HG02588 (cell line): ENCODE measurements around the gene PIP5KL1.
A peak's percentile ranks its signal among the peaks of the same experiment; 100 is the strongest.

Source experiments
- ATAC-seq: cut with Tn5 transposase; IDR thresholded peaks from one replicate; pipeline ENCODE4 v1.9.1; 2021; ENCODE audit warnings: mild to moderate bottlenecking, moderate library complexity; ENCODE audit not compliant: unreplicated experiment

The PIP5KL1 gene

DNA sequence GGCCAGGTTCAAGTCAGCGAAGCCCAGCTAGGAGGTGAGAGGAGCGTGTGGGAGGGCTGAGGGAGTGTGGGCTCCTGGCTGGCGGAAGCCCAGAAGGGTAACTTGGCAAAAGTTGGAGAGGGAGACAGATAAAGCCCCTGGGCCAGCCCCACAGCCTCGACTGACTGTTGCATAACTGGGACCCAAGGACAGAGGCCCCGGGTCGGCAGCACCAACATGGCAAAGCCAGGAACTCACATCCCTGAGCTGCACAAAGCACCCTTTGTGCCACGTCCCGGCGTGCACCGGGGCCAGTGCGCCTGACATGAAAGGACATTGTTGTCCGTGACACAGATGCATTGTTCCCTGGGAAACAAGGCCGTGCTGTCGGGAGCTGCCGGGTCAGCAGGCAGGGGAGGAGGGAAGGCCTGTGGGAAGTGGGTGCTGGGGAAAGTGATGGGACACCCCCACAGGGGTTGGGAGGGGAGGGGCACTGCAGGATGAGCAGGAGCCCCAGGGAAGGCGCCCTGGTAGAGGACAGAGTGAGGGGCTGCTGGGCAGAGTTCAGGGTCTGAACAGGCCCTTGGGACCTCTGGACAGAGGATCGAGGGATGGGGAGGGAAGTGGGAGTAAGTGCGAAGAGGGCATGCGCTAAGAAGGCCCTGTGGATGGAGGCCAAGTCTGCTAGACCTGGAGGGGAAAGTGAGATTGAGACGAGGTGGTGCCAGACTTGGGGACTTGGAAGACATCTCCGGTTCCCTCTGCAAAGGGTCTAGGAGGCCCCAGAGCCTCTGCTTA is 20.1 kb upstream of the PIP5KL1 start:
- no peak for ATAC-seq

DNA sequence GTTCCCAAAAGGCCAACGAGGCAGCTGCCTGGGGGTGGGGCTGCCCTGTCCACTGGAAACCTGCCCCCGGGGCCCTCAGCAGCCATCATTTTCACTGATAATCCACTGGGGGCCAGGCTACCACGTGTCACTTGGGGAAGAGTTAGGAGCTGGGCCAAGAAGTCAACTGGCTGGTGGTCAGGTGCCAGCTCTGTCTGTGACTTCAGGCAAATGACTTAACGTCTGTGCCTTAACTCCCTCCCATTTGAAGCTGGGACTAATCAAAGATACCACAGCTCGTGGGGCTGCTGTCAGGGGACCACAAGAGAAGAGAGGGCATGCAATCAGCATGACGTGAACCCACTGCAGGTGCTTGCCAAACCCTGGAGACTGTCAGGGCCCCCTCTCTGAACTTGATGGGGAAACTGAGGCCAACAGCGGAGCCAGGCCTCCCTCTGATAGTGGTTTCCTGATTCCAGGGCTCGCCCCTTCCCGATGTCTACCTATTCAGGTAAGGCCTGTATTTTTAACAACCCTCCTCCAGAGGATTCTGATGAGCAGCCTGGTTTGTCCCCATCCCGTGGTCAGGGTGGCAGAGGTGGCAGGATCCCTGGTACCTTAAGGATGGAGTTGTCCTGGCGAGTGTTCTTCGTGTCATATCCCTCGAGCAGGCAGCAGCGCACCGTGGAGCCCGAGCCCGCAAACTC is 19.4 kb upstream of the PIP5KL1 start:
- no peak for ATAC-seq

DNA sequence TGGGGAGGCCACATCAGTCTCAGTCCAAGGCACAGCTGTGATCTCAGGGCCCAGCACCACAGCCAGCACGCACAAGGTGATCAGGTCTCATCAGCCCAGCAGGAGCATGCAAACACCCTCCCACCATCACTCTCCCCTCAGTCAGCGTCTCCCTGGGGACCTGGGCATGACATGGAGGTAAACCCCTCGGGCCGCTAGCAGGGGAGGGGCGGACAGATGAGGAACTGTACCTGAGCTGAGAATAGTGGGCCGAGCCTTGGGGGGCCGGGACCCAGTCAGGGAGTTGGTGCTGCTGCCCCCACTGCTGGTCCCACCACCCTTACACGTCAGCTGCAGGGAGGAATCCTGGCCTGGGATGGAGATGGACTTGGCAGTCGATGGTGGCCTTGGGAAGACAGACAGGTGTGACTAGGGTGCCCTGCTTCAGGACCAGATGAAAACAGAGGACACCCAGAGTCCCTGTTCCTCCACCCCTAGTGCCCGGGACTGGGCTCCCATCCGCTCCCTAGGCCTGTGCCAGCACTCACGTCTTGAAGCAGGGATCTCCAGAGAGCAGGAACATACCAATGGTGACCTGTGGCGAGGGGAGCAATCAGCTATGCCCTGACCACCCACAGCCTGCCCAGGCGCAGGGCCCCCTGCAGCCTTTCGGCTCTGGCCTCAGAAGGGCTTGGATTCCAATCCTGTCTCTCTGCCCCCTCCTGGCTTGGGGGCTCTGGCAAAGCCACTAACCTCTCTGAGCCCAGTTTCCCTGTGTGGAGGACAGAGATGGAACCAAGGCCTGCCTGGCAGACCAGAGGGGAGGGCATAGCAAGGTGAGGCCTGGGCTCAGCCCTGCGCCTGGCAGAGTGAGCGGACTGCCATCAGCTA is 17.5 kb upstream of the PIP5KL1 start:
- no peak for ATAC-seq

GRCh38 chr9:127946728-127947127 is 16.2 kb upstream of the PIP5KL1 start:
- no peak for ATAC-seq

GRCh38 chr9:127945942-127946341 is 15.4 kb upstream of the PIP5KL1 start:
- ATAC-seq, result no peak

GRCh38 chr9:127945338-127945737 is 14.8 kb upstream of the PIP5KL1 start:
- no peak for ATAC-seq

- no peak for ATAC-seq
Observed at GRCh38 chr9:127944586-127945218, 14.1 kb upstream of the PIP5KL1 start.

DNA sequence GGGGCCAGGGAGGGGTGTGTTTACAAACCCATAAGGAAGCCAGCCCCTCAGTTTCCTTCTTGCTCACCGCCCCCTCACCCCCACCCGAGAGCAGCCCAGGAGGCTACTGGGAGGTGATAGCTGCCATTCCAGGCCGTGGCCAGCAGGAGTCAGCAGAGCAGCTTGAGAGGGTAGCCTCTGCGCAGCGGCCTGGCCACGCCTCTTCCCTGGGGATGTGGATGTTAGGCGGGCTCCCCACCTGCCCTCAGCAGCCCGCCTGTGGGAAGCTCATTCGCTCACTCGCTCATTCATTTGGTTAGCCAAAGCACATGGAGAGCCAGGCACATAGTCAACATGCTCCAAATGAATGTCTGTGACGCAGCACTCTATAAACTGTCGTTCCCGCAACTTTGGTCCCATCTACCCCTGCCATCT is 13.2 kb upstream of the PIP5KL1 start:
- ATAC-seq, result peak; percentile 56

DNA sequence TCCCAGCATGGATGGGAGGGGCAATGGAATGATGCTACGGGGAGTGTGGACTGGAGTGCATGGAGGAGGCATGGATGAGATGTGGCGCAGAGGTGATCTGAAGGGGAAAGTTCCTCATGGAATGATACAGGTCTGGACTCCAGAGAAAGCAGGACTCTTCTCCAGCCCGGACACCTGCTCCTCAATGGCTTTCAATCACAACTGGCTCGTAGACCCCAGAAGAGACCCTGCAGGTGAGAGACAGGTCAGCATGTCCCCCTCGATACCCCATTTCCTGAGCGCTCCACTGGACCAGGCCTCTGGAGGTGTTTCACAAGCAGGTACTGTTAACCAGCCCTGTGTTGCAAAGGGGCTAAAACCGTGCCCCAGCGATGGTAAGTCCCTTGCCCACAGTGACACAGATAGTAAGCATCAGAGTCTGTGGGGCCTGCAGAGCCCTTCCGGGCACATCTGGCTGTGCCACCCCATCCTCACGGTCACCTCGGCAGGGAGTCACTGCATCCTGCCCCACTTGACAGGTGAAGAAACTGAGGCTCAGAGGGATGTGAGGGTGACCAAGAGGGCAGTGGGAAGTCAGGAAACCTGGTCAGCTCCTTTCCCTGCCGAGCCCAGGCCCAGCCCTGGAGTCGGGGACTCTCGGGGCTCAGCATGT is 12.6 kb upstream of the PIP5KL1 start:
- ATAC-seq, result peak; percentile 8

DNA sequence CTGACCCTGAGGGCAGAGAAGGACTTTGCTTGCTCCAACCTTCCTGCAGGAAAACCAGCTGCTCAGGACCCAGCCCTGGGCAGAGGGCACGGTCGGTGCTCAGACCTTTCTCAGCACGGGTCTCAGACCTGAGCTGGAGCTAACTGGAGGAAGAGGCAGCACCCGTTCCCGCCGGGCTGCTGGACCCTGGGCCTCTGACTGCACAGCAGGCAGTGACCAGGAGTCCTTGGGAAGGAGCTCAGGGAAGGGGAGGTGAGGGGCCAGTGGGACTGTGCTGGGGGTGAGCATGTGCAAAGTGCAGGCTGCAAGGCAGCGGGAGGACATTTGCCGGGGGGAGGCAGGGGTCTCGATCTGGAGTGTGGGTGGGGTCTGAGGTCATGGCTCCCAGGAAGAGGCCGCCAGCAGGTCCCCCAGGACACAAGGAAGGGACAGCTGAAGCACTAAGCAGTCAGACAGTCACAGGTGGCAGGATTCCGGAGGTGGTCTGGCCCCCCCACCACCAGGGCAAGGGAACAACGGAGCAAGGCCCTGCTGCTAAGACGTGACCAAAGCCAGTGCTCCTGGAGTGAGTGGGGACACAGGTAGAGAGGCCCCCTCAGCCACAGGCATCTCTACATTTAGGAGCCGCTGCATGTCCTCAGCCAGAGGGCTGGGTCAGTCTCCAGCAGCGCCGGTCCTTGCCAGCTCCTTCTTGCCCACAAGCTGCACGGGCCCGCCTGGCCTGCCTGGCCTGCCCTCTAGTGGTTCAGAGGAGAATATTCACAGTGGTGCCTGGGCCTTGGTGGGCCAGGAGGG is 11.8 kb upstream of the PIP5KL1 start:
- ATAC-seq, result no peak

DNA sequence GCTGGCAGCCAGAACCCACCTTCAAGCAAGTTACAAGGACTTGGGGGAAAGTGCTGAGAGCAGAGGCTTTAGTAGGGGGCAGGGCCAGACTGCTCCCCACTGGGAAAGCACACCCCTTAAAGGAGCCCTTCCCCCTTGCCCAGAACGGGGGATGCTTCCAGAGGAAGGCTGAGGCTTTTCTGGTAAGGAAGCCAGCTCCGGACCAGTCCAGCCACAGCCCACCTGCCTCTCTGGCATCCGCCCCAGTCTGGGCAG is 11.3 kb upstream of the PIP5KL1 start:
- ATAC-seq, result no peak

GRCh38 chr9:127941062-127941960 is 10.7 kb upstream of the PIP5KL1 start:
- no peak for ATAC-seq

DNA sequence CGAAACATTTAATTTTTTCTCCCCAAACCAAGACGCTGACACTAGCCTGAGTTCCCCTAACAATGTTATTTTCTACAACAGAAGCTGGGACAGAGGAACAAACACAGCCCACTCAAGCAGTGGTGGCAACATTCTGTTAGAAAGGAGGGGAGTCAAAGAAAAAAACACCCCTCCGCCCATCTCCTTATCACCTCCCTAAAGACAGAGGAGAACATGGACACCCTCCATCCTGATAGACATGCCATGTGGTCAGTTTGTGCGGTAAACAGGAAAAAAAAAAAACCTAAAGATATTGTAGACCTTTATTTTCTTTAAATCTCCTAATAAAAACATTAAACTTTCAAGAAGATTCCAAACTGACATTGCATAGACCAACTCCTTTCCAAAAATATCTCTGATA is 10.0 kb upstream of the PIP5KL1 start:
- ATAC-seq, result no peak

GRCh38 chr9:127938298-127938690 is 7.7 kb upstream of the PIP5KL1 start:
- ATAC-seq, result no peak

- ATAC-seq, result peak; percentile 85
Observed at GRCh38 chr9:127937388-127938297, 7.1 kb upstream of the PIP5KL1 start, which contains the start of gene DPM2. Gene DPM2 (minus strand): TSS chr9:127937854. CDS start chr9:127937820, 34 bp downstream.

GRCh38 chr9:127937056-127937387 is 6.4 kb upstream of the PIP5KL1 start:
- ATAC-seq, result no peak

DNA sequence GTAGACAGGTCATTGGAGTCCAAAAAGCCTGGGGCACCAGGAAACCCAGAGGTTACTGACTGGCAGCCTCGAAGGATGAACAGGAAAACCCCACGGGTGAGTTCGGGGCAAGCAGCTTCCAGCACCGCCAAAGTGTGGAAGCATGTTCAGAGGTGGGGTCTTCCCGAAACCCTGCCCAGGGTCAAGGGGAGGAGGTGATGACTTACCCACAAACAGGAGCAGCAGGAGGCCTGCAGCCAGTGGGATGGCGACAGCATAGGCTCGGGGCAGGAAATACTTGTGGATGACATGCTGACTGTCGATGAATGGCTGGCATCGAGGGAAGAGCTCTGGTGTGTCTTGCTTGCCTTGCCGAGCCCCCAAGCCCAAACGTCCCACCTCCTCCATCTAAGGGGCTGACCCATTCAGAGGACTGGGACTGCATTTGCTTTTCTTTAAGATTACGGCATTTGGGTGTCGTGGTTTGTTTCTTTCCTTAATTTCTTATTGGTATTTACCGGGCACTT is 5.8 kb upstream of the PIP5KL1 start:
- no peak for ATAC-seq

DNA sequence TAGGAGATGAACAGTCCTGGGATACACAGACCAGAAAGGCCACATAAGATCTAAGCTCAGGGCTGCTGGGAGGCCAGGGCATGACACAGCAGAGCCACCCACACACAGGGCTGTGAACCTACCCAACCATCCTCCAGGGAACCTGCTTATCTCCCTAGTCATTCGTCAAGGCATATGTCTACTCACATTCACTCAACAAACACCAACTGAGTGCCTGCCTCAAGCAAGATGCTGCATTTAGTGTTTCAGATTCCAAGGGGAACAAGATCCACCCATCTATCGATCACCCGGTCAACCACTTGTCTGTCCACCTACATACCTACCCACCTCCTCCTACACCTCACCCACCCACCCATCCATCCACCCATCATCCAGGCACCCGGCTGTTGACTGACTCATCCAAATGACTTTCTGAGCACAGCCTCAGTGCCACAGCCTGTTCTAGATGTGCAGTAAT is 5.2 kb upstream of the PIP5KL1 start:
- no peak for ATAC-seq
